DMS 273 (cell line): Measurements from ENCODE around the gene ATG2A.

Experiments
- DNase-seq: peaks from one replicate; lab custom pipeline; 2025; ENCODE audit not compliant: unreplicated experiment; lab: John Stamatoyannopoulos, UW

Gene ATG2A

DNA sequence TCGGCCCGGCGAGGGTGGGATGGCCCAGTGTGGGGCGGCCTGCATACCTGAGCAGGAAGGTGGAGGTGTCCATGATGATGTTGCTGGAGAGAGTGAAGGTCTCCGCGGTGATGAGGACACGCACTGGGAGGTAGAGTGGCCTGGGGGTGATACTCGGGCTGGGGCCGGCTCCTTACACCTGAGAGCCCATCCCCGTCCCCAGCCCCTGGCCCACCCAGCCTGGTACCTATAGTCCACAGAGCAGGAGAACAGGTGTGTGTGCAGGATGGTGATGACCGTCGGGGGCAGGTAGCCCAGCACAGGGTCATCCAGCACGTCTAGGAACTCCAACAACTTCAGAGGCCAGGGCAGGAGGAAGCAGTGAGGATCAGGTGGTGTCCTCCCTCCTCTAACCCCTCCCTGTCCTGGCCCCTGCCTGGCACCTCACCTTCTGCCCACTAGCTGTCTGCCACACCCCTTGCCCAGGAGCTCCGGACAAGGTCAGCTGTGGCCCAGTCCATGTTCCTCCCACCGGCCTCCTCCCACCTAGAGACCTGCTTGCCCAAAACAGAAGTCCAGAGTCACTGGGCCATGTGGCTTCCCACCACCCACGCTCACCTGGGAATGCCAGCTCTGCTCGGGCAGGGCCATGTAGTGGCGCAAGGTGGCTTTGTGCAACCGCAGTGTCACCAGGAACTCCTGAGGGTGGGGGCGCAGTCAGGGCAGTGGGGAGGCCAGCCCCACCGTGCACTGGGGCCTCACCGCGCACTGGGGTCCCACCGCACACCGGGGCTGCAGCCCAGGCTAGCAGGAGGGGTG is 11.3 kb downstream of the ATG2A start:
- no peak for DNase-seq

DNA sequence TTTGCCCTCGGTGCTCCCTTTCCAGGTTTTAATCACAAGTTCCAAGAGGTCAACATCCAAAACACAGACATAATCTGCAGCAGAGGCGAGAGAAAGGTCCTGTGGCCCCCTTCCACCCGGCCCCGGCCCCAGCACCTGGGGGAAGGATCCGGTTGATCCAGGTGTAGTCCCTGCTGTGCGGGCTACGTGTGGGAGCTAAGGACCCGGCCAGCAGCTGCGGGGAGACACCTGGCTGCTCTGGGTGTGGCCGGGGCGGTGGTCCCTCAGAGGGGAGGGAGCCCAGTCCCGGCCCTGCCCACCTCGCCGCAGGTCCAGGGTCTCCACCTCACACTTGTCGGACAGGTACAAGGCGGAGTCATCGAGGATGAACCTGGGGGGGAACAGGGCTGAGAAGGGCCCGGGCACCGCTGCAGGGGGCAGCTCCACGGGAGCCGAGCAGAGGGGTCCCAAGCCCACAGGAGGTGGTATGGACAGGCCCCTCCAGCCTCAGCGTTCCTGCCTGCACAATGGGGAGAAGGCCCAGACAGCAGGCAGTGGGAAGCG is 13.6 kb downstream of the ATG2A start:
- no peak for DNase-seq

DNA sequence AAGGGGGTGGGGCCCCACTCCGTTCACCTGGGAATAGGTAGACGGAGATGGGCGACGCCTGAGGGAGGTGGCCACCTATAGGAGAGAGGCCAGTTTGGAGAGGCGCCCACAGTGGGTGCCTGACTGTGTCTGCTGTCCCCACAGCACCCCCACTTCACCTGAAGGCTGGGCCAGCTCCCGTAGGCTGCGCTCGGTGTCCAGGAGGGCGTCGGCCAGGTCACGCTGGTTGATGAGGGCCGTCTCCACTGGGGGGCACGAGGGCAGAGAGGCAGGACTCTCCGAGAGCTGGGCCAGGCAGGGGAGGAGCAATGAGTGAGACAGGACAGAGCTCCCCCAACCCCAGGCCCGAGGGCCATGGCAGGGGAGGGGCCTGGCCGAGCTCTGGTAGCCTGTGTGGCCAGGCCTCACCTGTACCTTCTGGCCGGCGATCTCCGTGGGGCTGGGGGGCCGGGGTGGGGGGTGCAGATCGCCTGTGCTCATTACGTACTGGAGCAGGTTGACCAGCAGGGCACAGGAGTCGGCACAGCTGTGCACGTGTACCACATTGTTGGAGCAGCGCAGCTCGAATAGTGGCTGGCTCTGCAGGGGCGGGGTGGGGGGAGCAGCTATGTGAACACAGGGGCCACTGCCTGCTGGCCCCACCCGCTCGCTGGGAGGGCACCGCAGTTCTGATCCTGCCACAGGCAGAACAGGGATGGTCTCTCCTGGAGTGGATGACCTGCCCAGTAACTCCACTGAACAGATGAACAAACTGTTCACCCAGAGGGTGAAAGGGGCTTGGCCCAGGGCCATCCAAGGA is 14.7 kb downstream of the ATG2A start:
- DNase-seq = no peak

DNA sequence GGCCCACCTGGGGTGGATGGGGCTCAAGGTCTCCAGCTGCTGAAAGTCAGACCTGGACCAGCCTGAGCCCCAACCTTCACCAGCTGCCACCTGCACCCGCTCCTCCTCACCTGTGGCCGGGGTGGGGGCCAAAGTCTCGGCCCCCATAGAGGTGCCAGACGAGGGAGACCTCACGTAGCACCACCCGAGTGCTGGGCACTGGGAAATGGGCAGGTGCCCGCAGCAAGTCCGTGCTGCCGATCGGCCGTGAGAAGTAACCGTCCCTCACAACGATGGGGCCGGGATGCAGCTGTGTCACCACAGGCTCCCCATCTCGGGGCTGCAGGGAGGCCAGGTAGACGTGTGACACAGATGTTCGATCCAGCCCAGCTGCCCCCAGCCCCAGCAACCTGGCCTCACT is 16.2 kb downstream of the ATG2A start:
- DNase-seq = no peak

DNA sequence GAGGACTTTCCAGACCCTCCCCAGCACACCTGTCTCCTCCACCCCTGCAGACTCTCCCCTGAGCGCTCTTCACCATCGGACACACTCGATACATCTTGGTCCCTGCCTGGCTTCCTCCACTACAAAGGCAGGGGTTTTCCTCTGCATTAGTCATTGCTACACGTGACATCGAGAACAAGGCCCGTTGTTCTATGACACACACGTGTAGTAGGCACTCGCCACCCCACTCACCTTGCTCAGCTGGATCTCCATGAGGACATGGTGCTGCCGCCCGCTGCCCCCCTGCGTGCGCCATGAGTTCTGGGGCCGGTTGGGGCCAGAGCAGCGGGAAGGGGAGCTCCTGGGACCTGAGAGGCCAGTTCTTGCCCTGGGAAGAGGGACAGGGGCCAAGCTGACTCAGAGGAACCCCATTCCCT is 16.7 kb downstream of the ATG2A start:
- no peak for DNase-seq

DNA sequence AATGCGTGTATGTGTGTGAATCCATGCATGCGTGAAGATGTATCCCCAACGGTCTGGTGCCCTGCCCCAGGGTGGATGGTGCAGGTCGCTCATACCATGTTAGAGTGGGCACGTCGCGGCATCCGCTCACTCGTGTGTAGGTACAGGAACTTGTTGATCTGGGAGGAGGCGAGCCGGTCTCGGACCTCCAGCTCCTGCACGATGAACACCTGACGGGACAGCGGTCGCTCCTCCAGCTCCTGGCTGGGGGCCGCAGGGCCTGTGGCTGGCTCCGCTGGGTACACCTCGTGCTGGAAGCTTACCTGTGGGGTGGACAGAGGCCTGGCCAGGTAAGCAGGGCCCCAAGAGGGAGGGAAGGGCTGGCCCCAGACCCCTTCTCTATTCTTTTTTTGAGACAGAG is 18.5 kb downstream of the ATG2A start:
- no peak for DNase-seq

DNA sequence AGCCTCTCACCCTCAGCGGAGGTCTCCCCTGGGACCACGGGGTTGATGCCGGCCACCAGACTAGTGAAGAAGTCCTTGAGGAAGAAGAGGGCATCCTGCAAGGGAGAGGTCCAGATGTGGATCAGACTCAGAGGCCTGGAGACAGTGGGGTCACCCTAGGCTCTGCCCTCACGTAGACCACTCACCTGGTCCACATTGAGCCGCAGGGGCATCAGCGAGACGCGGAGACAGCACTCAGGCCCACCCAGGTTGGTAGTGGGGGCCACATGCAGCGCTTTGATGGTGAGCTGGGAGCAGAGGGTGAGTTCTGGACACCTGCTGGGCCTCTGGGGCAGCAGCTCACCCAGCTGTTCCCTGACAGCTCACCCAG is 18.9 kb downstream of the ATG2A start:
- DNase-seq = no peak

DNA sequence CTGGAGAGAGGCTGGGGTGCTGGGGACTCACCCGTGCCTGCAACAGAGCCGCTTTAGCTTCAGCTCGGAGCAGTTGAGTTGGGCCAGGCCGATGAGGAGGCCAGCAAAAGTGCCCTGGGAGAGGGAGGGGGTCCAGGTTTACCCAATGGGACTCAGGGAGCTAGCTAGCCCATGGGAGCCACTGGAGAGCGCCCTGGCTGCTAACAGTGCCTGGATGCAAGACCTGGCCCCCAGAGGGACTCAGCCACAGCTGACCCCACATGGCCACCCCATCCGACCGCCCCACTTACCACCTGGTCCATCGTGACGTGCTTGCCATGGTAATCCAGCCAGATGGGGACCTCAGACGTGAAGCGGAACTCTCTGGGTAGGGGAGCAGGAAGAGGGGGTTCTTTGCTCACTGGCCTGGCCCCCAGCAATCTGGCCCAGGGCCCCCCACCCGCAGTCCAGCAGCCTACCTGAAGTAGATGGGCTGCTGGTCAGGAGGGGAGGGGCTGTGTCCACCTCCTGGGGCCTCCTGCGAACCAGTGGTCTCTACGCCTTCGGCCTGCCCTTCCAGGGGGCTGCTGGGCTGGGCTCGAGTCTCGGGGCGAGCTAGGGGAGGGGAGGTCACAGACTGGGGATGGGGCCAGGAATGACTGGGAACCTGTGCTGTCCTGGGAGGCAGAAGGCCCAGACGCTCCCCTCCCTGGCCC is 19.5 kb downstream of the ATG2A start:
- no peak for DNase-seq

DNA sequence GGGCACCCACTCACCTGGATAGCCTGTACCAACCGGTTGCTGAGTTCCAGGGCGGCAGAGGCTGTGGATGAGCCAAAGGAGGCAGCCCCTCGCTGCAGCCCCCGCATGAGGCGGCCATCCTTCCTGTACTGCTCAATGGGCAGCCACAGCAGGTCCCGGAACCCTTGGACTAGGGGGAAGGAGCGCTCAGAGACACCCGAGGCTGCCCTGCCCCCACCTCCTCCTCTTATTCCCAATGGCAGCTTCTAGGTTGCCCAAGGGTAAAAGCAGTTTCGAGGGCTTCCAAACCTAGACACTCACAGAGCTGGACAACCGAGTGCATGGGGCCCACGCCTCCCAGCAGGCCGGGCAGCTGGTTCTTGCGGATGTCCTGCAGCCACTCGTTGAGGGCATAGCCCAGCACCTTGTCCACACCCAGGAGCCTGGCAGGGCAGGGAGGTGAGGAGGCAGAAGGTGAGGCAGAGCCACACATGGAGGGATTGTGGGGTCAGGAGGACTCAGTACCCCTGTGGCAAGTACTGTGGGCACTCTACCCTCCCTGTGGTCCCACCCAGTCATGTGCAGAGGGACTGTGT is 20.5 kb downstream of the ATG2A start:
- DNase-seq = no peak

DNA sequence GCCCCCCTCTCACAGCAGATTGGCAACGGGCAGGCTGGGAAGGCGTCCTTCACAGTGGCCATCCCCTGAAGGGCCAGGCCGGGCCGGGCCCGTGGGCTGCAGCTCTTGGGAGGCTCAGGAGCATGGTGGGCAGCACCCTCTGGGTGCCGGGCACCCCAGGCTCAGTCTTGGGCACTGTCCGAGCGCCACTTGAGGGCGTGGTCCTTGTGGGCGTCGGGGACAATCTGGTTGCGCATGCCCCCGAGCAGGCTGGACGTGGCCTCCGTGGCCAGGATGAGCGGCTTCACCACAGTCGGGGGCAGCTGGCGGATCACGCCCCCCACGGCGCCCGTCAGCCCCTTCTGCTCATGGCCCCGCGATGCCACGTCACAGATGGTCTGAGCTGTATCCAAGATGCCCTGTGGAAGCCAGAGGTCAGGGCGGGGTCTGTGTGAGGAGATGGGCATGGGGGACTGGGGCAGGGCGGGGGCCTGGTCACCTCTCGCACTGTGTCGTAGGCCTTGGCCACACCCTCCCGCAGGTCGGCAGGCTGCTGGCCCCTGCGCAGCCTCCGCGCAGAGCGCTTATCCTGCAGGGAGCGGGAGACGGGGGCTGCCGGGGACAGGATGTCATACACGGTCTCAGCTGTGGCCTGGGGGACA is 22.1 kb downstream of the ATG2A start:
- no peak for DNase-seq

DNA sequence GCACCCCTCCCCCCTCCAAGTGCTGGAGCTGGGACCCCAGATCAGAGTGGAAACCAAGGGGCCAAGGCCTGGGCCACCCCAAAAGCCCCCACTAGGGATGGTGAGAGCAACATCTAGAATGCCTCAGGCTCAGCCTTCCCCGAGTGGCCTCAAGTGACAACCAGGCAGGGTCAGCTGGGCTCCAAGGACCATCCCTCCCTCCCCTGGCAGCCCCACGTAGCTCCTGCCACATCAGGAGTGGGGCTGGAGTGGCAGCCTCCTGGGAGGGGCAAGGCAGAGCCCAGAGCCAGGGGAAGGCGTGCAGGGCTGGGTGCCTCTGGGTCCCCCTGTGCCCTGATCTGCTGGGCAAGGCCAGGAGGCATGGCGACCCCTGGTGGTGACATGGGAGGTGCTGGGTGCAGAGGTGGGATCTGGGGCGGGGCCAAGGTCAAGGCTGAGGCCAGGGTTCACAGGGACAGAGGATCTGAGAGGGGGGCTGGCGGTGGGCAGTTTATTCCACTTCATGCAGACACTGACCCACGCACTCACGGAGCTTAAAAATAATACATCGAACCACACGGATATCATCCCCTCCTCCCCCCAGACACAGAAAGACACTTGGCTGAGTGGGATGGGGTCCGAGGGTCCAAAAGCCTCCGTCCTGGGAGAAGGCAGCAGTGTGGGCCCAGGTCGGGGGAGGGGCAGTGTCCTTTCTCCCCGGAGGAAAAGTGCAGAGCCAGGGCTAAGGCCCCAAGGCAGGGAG is 22.8 kb downstream of the ATG2A start:
- peak; percentile 87 for DNase-seq

DNA sequence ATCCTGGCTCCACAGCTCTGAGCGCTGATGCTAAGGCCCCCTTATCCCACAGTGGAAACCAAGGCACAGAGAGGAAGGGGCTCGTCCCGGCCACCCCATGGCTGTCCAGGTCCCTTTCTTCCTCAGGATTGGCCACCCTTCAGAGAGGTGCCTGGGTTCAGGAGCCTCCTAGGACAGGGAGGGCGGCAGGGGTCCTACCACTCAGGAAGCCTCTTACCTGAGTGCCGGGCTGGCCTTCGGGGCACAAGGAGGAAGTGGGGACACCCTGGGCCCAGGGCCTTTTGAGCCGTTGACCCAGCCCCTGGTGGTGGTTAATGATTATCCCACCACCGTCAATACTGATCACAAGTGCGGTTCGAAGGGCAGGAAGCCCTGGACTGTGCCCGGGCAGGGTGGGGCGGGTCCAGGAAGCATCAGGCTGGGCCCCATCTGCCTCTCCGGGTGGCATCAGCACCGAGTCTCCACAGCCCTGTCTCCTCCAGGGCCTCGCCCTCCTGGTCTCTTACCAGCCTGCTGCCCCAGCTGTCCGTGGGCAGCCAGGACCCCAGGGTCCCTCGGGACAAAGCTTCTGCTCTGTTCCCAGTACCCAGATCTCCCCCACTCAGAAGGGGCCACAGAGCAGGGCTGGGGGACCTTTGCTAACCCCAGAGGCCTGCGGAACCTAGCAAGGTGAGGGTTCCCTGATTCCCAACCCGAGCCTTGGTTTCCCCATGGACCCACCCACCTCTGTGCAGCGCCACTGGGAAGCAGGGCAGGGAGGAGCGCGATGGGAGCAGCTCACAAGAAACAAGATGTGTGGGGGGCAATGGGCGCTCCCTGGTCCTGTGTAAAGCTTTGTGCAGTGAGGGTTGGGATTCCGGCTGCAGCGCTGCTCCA is 23.6 kb downstream of the ATG2A start:
- no peak for DNase-seq

DNA sequence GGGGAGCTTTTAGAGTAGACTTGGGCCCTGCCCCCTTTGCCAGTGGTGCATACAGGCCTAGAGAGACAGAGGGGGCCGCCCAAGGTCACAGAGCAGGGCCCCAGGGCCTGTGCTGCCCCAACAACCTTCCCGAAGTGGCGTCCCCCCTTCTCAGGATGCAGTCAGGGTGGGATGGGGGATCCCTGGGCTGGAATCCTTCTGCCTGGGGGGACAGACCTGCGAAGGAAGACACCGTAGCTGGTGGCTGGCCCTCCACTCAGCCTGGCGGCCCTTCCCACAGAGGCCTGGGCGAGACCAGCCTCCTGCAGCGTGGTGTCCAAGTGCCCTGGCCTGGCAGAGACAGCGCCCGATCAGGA is 24.2 kb downstream of the ATG2A start:
- no peak for DNase-seq

DNA sequence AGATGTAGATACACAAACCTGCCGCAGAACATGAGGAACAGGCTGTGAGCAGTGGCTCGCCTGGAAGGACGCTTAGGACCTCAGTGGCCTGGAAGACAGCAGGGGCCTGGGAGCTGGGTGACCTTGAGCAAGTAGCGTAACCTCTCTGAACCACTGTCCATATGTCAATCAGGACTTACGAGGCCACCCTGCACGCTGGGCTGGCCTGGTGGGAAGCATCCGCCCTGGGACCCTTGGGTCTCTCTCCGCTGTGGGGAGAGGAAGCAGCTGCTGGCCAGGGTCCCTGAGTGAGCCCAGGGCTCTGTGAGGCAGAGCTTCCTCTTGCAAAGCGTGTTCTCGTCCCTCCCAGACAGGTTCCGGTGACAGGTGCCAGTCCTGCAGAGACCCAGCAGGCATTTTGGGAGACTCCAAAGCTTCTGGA is 24.6 kb downstream of the ATG2A start:
- no peak for DNase-seq

DNA sequence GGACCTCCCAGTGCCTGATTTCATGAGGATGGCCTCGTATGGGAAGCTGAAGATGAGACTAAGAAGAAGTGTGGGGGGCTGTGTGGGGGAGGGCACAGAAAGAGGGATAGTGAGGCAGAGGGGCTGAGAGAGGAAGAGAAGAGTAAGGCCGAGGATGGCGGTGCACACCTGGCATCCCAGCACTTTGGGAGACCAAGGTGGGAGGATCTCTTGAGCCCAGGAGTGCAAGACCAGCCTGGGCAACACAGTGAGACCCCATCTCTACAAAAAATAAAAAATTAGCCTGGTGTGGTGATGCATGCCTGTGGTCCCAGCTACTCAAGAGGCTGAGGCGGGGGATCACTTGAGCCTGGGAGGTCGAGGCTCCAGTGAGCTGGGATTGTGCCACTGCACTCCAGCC is 25.1 kb downstream of the ATG2A start:
- DNase-seq = no peak

DNA sequence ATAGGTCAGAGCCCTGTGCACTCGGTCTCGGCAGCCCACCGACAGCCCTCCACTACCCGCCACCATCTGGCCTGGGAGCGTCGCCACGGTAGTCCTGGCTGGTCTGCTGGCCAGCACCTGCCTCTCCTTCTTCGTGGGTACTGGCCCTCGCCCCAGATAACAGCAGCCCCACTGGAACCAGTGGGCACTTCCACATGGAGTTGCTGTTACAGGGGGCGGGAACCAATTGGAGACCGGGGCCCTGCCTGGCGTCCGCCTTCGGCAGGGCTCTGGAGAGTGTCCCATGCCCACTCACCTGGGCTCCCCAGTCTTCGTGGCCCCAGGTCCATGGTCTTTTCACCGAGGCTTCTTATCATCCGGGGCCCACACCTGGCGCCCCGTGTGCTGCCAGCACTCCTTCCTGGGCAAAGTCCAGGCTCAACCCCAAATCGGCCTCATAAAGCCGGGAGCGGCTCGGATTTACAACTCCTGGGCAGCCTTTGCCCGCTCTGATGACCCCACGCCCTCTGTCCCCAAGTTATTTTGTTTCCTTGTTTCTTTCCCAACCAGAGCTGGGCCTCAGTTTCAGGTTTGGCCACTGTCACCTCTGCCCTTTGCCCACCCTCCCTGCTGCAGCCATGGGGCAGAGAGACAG is 25.7 kb downstream of the ATG2A start:
- DNase-seq = no peak

DNA sequence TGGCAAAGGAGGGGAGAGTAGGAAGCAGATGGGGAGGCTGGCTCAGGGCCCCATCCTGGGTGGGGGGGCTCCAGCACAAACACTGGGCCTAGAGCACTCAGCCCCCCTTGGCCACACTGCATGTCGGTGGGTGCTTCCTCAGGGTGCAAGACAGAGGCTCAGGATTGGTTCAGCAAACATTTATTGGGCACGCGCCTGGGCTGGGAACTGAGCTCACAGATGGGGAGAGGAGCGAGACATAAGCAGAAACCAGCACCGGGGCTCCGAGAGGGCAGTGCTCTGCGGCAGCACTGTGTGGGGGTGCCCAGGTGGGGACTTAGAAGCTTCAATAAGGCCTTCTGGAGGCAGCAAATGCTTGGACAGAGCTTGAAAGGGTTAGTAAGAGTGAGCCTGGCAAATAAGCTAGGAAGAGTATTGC is 26.5 kb downstream of the ATG2A start:
- peak; percentile 67 for DNase-seq

DNA sequence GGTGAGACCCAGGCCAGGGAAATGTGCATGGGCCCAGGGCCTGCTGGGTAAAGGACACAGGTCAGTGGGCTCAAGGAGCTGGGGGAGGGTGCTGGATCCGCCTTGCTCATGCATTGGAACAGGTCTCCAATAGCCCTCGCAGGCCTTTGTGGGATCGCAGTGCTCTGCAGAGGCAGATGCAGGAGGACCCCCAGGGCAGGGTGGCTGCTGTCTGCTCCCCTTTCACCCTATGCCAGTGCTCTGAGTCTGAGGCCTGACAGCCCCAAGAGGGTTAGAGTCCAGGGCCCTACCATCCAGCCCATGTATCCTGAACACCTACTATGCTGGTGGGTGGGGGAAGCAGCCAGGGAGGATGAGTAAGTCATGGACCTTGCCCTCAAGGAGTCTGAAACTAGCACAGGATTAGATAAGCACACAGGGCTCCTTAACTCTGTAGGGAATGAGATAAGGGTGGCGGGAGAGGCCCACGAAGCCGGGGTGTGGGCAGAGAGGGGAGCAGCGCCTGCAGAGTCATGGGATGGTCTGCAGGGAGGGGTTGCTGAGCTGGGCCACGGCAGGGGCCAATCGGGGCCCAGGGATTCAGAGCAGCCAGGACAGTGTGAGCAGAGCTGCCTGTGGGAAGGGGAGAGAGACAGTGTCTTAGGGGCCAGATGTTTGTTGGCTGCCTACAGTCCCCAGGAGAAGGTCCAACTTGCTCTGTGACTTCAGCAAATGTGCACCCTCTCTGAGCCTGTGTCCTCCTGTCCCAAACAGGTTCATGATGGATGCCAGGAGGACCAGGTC is 28.1 kb downstream of the ATG2A start:
- DNase-seq = no peak
